GM18511 (cell line): Measurements from ENCODE around the gene S100P.
"Not testable (repeated sequence)": the region's sequence is repeated elsewhere in the genome, so short reads cannot be mapped to it uniquely, and the experiment has no call there.

ENCODE experiments used
- ATAC-seq: cut with Tn5 transposase; IDR thresholded peaks from one replicate; pipeline ENCODE4 v1.9.1; 2021; ENCODE audit warnings: mild to moderate bottlenecking, moderate library complexity; ENCODE audit not compliant: unreplicated experiment

The S100P gene

DNA sequence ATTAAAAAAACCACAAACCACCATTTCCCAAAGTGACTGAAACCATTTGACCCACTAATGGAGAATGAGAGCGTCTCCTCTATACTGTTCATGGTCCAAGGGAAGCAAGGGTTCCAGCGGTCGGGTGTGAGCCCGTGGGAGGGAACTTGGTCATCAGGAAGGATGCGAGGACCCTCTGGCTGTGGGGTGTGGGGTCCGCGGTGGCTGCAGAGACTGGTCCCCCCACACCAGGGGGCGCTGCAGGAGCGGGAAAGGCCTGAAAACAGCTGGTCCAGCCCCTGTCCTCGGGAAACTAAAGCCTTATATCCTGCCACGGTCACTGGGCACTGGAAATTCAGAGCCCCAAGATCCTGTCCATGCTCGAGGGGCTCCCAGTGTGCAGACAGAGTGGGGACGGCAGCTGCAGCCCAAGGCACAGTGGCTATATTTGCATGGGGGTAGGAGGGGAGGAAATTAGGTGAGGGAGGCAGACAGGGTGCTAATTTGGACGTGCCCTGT, 26.6 kb downstream of the S100P start:
- no peak for ATAC-seq

DNA sequence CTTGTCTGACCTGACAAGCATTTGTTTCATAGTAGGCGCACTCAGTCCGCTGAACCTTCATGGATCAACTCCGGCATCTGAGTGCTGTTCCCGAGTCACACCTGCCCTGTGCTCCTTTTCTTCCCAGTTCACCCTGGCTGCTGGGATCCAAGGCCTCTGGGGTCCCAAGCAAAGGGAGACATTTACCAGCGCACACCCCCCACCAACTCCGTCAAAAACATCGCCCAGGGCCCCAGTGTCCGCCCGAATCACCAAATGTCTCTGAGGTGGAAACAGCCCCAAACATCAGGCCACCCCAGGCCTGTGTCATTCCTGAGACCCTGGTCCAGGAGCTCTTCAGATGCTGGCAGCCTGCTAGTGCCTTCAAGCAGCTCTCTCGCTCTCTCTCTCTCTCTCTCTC, 27.4 kb downstream of the S100P start:
- ATAC-seq: no peak

DNA sequence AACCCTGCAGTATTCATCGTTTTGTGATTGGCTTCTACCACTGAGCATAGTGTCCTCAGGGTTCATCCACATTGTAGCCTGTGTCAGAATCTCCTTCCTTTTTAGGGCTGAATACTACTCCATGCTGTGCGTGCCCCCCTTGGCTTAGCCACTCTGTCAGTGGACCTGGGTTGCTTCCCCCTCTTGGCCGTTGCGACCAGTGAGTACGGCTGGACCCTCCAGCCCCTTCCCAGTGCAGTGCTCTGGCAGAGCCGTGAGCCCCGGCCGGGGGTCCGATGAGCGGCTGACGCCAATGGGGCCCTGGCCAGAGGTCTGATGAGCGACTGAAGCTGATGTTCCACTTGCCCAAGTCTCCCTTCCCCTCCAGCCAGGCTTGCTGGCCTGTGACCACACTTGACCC, 29.2 kb downstream of the S100P start:
- no peak for ATAC-seq

DNA sequence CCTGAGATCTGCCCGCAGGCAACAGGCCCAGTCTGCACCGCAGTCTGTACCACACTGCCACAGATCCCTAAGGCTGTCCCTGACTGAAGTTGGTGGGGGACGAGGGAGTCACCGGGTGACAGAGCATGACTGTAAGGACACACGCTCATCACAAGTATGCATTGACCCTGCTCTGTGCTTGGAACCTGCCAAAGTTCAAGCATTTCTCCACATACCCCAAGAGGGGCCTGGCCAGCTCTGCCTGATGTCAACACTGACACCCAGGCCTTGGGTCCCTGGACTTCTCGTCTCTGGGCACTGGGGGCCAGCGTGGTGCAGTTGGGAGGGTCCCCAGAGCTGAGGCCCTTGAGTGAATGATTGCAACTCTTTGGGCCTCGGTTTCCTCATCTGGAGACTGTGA, 30.2 kb downstream of the S100P start:
- no peak for ATAC-seq

DNA sequence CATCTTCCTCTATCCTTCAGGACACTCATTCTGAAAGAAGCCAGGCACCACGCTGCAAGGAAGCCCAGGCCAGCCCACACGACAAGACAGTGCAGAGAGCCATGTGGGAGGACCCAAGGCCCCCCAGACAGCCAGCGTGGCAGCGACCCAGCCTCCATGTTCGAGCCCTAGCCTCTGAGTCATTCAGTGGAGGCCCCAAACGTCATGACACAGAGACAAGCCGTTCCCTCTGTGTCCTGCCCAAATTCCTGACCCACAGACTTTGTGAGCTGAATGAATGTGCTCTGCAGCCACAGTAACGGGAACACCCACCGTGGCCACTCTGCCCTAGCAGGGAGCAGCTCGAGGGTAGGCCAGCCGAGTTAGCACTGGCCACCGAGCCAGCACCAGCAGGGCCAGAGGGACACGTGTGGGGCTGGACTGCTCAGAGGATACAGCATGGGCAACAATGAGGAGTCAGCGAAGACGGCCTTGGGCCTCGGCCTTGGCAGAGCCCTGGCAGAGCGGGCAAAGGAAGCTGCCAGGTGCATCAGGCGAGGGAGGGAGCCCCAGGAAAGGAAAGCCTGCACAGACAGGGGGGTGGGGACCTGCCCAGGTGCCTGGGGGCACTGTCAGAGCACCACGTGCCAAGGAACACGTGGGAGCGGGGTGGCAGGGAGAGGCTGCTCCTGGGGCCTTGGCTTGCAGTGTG, 30.9 kb downstream of the S100P start:
- ATAC-seq: no peak

DNA sequence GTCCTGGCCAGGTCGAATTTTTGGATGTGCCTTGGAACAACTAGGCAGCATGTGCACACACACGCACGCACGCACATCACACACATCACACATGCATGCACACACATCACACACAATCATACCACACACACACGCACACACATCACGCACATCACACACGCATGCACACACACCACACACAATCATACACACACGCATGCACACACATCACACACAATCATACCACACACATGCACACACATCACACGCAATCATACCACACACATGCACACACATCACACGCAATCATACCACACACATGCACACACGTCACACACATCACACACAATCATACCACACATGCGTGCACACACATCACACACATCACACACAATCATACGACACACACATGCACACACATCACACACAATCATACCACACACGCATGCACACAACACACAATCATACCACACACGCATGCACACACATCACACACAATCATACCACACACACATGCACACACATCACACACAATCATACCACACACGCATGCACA, 31.8 kb downstream of the S100P start:
- ATAC-seq: not testable (repeated sequence)

DNA sequence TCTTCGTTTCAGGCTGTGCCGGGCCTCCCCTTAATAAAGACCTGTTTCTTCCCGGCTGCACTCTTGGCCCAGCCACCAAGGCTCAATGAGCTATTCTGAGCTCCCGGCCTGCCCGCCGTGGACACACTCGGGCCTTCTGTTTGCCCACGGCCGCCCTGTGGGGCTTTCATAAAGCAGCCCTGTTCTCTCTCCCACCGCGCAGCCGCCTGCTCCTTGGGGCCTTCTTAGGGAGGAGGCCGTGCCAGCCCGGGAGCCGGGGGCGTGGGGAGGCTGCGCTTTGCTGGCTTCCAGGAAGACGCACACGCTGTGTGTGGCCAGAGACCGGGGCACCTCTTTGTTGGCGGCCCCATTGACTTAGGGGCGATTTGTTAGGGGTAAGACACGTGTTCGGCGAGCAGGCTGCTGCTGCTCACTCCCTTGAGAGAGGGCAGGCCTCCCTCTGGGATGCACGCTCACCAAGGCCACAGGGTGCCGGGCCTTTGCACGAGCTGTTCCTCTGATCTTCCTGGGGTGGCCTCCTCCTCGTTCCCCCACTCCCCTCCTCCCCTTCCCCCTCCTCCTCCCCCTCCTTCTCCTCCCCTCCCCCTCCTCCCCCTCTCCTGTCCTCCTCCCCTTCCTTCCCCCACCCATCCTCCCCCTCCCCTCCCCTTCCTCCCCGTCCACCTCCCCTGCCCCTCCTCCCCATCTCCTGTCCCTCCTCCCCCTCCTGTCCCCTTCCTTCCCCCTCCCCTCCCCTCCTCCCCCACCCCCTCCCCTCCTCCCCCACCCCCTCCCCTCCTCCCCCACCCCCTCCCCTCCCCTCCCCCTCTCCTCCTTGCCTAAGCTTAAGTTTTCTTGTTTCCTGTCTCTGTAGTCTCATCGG, 33.6 kb downstream of the S100P start:
- no peak for ATAC-seq

DNA sequence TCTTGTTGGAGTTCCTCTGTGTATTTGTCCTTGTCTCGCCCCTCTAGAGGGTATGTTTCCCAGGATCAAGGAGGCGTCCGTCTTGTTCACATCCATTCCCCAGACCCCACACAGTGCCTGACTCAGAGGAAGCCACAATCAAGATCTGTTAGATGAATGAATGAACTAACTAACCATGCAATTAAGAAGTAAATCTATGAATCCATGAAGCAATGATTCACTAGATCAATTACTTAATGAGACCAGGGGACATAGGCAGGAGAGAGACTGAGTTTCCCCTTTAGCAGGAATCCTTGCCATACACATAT, 34.2 kb downstream of the S100P start:
- no peak for ATAC-seq

DNA sequence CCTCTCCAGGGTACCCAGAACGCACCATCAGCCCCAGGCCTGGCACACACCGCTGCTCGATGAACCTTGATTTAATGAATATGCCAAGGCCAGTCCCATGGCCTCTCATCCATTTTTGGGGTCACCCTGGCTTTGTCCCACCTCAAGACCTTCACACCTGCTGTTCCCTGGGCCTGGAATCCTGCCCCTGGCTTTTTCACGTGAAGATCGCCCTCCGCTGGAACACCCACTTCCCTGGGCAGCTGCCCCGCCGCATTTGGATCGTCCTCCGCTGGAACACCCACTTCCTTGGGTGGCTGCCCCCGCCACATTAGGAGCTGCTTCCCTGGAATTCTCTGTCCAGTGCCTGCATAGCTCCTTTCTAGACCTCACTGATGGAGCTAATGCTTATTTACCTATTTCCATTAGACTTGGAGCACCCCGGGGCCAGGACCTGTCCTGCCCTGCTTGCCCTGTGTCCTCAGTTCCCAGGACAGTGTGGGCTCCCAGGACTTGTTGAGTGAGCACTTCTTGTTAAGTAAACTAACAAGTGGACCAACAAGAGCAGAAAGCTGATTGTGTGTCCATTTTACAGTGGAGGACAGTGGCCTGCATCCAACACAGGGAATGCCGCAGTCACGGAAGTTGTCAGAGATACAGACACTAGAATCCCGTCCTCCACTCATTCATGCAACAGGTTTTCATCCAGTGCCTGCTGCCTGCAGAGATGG, 34.8 kb downstream of the S100P start:
- ATAC-seq: no peak

DNA sequence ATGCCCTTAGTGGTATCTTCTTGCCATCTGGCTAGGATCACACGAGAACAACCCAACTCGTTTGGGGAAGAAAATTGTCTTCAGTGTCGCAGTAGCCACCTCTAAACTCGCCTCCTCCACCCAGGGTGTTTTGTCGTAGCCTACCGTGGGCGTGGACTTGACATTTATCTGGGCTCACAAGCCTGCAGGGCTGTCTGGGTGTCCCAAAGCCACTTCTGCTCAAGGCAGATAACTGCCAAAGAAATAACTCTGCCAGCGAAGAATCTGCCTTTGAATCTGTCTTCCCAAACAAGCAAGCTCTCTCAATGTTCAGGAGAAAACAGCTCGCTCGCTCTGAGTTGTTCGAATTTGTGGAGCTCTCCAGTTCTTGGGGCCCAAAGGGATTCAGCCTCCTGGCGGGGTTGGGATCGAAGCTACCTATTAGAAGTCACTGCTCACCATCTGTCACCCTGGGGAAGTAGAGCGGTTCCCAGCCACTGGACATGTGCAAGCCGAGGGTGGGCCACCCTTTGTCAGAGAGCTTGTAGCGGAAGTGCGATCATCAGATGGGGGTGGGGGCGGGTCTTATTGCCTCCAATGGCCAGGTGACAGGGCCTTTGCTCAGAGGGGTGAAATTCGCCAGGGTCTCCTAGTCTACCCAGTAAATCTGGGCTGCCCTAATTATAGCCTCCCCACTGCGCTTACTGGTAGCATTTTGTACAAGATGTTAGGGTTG, 37.1 kb downstream of the S100P start:
- ATAC-seq: no peak

DNA sequence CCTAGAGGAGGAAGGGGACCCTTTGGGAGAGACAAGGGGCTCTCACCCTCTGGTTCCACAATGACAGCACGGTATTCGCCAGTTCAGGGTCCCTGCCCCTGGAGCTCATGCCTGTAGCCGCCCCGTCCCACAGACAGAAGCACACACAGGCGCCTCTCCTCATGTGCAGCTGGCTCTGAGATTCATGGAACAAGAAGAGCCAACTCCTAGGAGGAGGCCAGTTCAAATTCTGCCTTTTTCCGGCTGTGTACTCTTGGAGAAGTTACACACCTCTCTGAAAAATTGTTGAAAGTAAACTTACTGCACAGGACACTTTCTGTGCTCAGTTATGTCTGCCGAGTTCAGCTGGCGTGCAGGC, 37.6 kb downstream of the S100P start:
- no peak for ATAC-seq

DNA sequence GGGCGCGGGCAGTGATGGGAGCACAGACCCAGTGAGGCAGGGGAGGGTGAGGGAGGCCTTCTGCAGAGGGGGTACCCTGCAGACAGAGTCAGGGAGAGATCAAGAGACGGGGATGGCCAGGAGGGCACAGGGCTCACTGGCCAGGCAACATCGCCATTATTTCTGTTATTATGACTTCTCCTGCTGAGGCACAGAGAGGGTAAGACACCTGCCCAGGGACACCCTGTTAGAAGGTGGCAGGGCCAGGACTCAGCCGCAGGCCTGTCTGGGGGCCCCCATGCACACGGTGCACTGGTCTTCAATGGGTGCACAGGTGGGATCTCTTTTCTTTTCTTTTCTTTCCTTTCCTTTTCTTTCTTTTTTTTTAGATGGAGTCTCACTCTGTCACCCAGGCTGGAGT, 38.1 kb downstream of the S100P start:
- ATAC-seq: no peak

DNA sequence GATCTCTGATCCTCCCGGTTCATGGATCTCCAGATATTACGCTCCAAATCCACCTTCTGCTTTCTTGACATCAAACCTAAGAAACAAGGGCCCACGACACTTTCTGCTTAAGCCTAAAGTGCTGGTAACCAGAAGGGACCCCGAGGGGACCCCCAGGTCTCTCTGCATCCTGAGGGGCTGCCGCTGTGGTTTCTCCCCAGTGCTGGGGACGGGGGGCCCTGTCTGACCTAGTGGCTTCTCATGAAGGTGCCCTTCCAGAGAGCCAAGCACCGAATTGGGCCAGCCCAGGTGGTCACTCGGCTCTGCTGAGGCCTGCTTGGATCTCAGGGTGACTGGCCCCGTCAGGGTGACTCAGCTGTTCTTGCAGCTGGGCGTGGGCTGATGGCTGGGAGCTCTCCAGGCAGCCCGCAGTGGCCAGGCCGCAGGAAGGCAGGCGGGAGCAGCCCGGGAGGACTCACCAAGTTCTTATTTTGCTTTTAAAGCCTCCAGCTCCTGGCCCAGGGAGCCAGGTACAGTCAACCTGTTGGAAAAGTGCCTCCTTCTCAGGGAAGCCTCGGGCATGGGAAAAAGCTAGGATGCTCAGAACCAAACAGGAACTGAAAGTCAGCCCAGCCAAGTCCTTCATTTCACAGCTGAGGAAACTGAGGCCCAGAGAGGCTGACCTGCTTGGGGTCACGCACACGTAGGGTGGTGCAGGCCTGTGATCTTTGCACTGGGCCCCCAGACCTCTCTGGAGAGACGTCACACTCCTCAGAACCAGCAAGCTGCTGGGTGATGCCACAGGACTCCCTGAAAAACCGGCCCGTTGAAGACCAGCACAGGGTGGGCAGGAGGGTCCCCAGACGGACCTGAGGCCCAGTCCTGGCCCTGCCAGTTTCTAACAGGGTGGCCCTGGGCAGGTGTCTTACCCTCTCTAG, 39.0 kb downstream of the S100P start:
- no peak for ATAC-seq

DNA sequence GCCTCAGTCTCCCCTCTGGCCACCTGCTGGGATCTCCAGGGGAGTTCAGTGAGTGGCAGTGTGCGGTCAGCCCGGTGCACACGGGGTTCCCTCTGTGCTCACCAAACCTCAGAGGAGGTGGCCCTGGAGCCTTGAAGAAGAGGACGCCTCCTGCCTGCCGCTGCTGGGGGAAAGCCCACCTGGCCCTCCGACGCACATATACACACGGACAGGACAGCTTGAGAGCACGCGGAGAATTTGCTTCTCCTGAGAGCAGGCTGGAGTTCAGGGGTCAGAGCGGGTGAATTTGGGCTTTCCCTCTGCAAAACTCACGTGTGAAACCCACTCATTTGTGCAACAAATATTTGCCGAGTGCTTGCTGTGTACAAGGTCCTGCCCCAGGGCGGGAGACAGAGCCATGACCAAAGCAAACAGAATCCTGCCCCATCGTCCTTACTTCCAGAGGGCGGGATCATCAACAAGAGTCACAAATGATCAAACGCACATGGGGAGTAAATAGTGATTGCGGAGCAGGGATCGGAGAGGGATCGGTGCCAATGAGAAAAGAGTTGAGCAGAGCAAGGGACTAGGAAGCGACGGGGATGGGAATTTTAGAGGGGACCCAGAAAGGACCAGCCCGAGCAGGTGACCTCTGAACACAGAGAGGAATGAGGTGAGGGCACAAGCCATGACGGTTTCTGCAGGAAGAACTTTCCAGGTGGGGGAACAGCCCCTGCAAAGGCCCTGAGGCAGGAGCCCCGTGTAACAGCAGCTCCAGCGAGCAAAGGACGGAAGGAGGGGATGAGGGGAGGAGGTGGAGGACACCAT, 39.9 kb downstream of the S100P start:
- no peak for ATAC-seq

DNA sequence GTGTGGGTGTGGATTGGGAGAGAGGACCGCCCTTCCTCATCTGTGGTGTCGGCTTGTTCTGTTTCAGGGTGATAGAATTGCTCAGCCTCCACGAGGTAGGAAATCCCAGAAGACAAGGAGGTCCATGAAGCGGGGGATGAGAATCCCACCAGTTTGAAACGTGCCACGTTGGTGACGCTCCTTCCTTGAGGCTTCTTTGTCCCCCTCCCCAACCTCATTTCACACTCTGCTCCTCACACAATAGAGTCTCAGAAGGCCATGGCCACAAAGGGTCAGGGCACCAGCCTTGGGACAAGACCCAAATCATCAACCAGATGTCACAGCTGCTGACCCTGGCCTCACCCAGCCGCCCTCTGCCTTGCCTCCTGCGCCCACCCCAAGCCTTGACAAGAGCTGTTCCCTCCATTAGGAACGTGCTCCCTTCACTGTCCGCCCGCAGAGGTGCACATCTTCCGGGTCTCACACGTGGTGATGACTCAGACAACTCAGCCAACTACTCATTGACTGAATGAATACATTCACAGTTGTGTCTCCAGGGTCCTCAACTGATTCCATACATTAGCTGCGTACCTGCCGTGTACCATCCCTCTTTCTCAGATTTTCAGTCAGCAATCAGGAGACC, 40.6 kb downstream of the S100P start:
- ATAC-seq: no peak

DNA sequence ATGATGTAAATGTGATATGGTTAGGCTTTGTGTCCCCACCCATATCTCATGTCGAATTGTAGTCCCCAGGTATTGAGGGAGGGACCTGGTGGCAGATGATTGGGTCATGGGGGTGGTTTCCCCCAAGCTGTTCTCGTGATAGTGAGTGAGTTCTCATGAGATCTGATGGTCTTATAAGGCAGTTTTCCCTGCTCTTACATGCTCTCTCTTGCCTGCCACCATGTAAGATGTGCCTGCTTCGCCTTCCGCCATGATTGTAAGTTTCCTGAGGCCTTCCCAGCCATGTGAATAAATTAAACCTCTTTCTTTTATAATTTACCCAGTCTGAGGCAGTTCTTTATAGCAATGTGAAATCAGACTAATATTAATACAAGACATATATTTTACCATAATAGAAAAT, 46.2 kb downstream of the S100P start:
- no peak for ATAC-seq

DNA sequence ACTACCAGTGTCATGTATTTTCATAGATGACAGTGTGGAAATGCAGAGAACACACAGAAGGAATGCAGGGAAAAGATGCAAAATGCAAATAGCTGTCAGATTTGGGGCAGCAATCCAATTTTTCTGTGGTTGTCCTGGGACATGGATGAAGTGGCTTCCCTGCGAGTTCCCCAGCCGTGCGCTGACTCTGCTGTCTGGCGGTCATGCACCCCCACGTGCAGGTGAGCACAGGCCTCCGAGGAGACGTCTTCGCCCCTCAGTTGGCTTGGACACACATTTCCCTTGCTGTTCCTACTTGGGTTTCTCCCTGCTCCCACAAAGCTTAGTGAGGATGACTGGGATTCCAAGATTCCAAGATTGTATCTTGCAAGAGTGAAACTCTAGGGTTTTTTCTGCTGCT, 46.7 kb downstream of the S100P start:
- ATAC-seq: no peak

DNA sequence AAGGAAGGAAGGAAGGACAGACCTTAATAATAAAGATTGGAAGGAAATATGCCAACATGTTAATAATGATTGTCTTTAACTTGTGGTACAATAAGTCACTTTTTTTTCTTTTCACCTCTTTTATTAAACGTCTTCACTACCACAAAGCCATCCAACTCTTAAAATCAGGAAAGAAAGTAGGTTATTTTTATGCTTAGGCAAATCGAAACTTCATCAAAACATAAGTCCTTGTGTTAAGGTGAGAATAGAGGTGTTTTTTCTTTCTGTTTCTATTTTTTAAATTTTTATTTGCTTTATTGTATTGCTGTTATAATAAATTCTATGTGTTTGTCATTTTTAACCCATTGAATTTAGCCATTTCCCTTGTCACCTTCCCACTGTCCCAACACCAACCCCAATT, 48.8 kb downstream of the S100P start:
- no peak for ATAC-seq

DNA sequence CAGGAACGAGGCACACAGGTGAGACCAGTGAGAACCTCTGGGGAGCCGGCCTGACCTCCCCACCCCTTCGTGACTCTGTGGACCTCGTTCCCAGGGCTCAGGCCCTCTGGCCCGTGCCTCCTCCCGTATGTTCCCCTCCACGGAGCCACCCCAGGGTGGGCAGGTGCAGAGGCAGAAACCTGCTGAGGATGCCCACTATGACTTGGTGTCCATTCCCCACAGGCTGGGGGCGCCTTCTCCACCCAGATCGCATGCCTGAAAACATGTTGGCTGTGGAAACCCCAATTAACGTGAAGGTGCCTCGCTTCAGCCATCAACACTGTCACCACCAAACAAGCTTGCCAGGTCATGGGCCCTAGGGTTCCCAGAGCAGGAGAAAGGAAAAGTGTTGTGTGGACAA, 49.3 kb downstream of the S100P start:
- ATAC-seq: no peak
